ENCODE results near the gene SARS2.
A peak's percentile ranks its signal among the peaks of the same experiment; 100 is the strongest.

SARS2 gene

DNA sequence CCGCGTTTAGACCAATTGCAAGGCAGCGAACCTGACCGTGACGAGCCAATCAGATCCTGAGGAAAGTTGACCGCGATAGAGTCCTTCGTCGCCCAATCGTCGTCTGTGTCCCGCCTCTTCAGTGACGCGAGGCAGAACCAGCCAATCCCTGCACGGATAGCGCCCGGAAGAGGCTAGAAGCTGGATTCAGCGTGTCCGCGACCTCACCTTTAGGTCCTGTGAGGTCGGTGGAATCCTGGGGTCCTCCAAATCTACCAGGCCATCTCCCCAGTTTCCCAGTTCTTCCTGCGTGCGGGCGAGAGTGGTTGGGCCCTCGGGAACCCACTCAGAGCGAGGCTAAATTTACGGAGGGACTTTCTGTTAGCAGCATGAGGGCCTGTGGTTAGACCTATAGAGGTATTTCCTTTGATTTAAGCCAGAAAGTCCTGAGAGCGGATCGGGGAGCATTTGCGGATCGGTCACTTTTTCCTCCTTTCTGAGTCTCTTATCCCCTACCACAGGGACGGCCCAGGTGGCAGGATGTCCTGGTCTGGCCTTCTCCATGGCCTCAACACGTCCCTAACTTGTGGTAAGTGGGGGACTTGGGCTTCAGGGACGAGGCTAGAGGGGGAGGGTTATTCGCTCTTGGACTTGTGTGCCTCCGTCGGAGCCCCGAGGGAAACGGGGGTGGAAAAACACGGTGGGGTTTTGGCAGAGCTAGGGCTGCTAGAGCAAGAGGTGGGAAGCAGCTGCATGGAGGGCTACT is 385 bp upstream of the SARS2 start, which contains the start of gene MRPS12:
TSS of gene MRPS12 (plus strand) at position 169 of the 745 bp plus-strand sequence. CDS start at position 520, 351 bp downstream.
- TF ChIP-seq SIN3A (IDR thresholded peaks at IDR 0.05; ENCODE audit: borderline replicate concordance, insufficient read depth, low read length) = no peak
- TF ChIP-seq FOXP2 (optimal IDR thresholded peaks at IDR 0.05; ENCODE audit: borderline replicate concordance, extremely low read depth, extremely low read length, insufficient read depth) = no peak
- TF ChIP-seq, protein P1, sequence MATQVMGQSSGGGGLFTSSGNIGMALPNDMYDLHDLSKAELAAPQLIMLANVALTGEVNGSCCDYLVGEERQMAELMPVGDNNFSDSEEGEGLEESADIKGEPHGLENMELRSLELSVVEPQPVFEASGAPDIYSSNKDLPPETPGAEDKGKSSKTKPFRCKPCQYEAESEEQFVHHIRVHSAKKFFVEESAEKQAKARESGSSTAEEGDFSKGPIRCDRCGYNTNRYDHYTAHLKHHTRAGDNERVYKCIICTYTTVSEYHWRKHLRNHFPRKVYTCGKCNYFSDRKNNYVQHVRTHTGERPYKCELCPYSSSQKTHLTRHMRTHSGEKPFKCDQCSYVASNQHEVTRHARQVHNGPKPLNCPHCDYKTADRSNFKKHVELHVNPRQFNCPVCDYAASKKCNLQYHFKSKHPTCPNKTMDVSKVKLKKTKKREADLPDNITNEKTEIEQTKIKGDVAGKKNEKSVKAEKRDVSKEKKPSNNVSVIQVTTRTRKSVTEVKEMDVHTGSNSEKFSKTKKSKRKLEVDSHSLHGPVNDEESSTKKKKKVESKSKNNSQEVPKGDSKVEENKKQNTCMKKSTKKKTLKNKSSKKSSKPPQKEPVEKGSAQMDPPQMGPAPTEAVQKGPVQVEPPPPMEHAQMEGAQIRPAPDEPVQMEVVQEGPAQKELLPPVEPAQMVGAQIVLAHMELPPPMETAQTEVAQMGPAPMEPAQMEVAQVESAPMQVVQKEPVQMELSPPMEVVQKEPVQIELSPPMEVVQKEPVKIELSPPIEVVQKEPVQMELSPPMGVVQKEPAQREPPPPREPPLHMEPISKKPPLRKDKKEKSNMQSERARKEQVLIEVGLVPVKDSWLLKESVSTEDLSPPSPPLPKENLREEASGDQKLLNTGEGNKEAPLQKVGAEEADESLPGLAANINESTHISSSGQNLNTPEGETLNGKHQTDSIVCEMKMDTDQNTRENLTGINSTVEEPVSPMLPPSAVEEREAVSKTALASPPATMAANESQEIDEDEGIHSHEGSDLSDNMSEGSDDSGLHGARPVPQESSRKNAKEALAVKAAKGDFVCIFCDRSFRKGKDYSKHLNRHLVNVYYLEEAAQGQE (IDR thresholded peaks at IDR 0.05; ENCODE audit: insufficient read depth in 1 of 2, low read depth in 2 of 2, low read length in 2 of 2) = no peak
- peak; percentile 25; the same call in 1 of the 2 replicates for TF ChIP-seq TAF1 (IDR thresholded peaks at IDR 0.05; ENCODE audit: borderline replicate concordance, insufficient read depth, low read length)
- TF ChIP-seq POLR2AphosphoS5 (IDR thresholded peaks at IDR 0.05; ENCODE audit: low read depth, low read length) = peak; percentile 96

DNA sequence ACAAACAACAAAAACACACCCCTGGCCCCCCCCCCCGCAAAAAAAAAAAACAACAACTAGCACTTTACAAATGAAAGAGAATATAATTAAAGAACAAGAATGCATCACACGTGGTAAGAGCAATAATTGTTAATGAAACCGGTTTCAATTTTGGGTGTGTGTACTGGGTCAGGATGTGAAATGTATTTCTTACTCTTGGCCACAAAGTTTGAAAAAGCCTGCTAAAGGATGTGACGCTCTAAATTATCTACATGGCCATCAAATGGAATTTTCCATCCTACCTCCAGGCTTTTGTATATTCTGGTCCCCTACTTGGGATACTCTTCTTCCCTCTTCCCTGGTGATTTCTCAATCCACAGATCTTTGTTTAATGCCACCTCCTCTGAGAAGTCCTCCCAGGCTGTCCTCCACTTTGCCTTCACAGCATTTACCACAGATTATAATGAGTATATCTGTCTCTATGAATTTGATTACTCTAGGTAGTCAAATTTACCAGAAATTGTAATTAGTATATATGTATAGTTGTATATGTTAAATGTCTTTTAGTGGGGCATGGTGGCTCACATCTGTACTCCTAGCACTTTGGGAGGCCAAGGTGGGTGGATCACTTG is 2.1 kb downstream of the SARS2 start:
- no peak for TF ChIP-seq POLR2AphosphoS5 (IDR thresholded peaks at IDR 0.05; ENCODE audit: low read depth, low read length)
- TF ChIP-seq, protein P1 (IDR thresholded peaks at IDR 0.05; ENCODE audit: insufficient read depth in 1 of 2, low read depth in 2 of 2, low read length in 2 of 2) = no peak
- no peak for TF ChIP-seq SIN3A (IDR thresholded peaks at IDR 0.05; ENCODE audit: borderline replicate concordance, insufficient read depth, low read length)
- TF ChIP-seq TAF1 (IDR thresholded peaks at IDR 0.05; ENCODE audit: borderline replicate concordance, insufficient read depth, low read length) = no peak
- no peak for TF ChIP-seq FOXP2 (optimal IDR thresholded peaks at IDR 0.05; ENCODE audit: borderline replicate concordance, extremely low read depth, extremely low read length, insufficient read depth)

DNA sequence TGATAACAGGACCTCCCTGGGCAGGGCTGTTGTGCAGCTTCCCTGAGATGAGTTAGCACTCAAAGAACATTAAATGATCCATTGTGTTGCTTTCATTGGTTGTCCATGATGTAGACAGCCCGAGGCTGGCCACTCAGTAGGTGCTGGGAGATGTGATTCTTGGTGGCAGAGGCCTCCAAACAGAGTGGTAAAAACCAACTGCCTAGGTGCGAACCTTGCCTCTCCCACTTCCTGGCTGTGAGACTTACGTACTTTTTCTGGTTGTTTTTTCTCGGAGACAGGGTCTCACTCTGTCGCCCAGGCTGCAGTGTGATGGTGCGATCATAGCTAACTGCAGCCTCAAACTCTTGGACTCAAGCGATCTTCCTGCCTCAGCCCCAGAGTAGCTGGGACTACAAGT is 6.2 kb downstream of the SARS2 start:
- TF ChIP-seq TAF1 (IDR thresholded peaks at IDR 0.05; ENCODE audit: borderline replicate concordance, insufficient read depth, low read length) (no peak), FOXP2 (optimal IDR thresholded peaks at IDR 0.05; ENCODE audit: borderline replicate concordance, extremely low read depth, extremely low read length, insufficient read depth) (no peak), POLR2AphosphoS5 (IDR thresholded peaks at IDR 0.05; ENCODE audit: low read depth, low read length) (no peak), SIN3A (IDR thresholded peaks at IDR 0.05; ENCODE audit: borderline replicate concordance, insufficient read depth, low read length) (no peak)
- TF ChIP-seq, protein P1 (IDR thresholded peaks at IDR 0.05; ENCODE audit: insufficient read depth in 1 of 2, low read depth in 2 of 2, low read length in 2 of 2) = no peak

DNA sequence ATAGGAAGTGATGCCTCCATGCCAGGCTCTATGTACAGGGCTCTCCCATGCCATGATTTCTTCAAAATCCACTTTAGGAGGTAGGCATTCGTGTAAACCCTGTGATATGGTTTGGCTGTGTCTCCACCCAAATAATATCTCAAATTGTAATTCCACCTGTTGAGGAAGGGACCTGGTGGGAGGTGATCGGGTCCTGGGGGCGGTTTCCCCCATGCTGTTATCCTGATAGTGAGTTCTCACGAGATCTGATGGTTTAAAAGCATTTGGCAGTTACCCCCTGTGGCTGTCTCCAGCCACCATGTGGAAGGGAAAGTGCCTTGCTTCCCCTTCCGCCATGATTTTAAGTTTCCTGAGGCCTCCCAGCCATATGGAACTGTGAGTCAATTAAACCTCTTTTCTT is 8.1 kb downstream of the SARS2 start:
- TF ChIP-seq TAF1 (IDR thresholded peaks at IDR 0.05; ENCODE audit: borderline replicate concordance, insufficient read depth, low read length) = no peak
- TF ChIP-seq, protein P1 (IDR thresholded peaks at IDR 0.05; ENCODE audit: insufficient read depth in 1 of 2, low read depth in 2 of 2, low read length in 2 of 2) = no peak

Data from PFSK-1 (cell line).